Transverse colon (tissue), 4 donors: ENCODE data around the gene PTPRO. TPM values are rescaled to one million over a fixed set of nuclear protein-coding genes. Genes with fewer than 3 reads are reported as not detected.

Experiments used
- DNase-seq: peaks from one replicate; pipeline ENCODE4 v3.0.0-alpha.2; 2019
- H3K27ac ChIP-seq, 4 donors: fragments of 200-600 bp; sonication (generic); 2 replicates each; pipeline ENCODE4 v1.5.1; 2016 to 2018; ENCODE audit warnings: inconsistent platforms in 4 of 4
- H3K27me3 ChIP-seq: fragments of 200-600 bp; sonication (generic); 2 replicates; pipeline ENCODE4 v1.5.1; 2017; ENCODE audit warnings: inconsistent platforms
- H3K36me3 ChIP-seq, 4 donors: fragments of 200-600 bp; sonication (generic); 2 replicates each; pipeline ENCODE4 v1.5.1; 2017 to 2019; ENCODE audit warnings: inconsistent platforms in 4 of 4
- H3K4me1 ChIP-seq, 4 donors: fragments of 200-600 bp; sonication (generic); 2 replicates each; pipeline ENCODE4 v1.5.1; 2017 to 2020; ENCODE audit warnings: inconsistent platforms in 4 of 4
- H3K4me3 ChIP-seq, 4 donors: fragments of 200-600 bp; sonication (generic); 1 replicate in 1 of 4; 2 replicates in 3 of 4; pipeline versions ENCODE4 v1.5.1 to v1.6.1; 2017 to 2019; ENCODE audit warnings: inconsistent platforms in 4 of 4
- H3K9me3 ChIP-seq, 2 donors: fragments of 200-600 bp; sonication (generic); 2 replicates each; pipeline ENCODE4 v1.5.1; 2017 to 2019; ENCODE audit warnings: inconsistent platforms in 2 of 2
- CTCF ChIP-seq, 5 experiments: fragments of 200-600 bp in 3 of 5; fragments of 450-650 bp in 2 of 5; sonication (generic) in 3 of 5; IDR thresholded peaks; 1 replicate in 2 of 5; 2 replicates in 3 of 5; pipeline ENCODE4 v1.5.1; 2016 to 2017; ENCODE audit warnings: antibody characterized with exemption in 5 of 5, inconsistent platforms in 3 of 5, mild to moderate bottlenecking in 2 of 5, moderate library complexity in 1 of 5
- EP300 ChIP-seq: sonication (generic); formaldehyde crosslinking; IDR thresholded peaks from one replicate; pipeline ENCODE4 v1.6.1; 2017; ENCODE audit warnings: antibody characterized with exemption, low read depth
- POLR2A ChIP-seq: fragments of 450-650 bp; IDR thresholded peaks from one replicate; pipeline ENCODE4 v1.6.1; 2016; ENCODE audit warnings: antibody characterized with exemption, mild to moderate bottlenecking, moderate library complexity
- POLR2AphosphoS5 ChIP-seq, 3 donors: sonication (generic); formaldehyde crosslinking; IDR thresholded peaks; one replicate each; pipeline ENCODE4 v1.6.1; 2016; ENCODE audit warnings: antibody characterized with exemption in 3 of 3
- WGBS, 2 donors: methylation state at CpG; one replicate each; pipeline ENCODE4 v1.1.5; 2018; ENCODE audit warnings: low coverage in 1 of 2; 5-methylcytosine and 5-hydroxymethylcytosine counted together
- in situ Hi-C, 4 donors: fragments of 200-750 bp; cut with MboI; loops; one replicate each; pipeline versions ENCODE4 v1.15.0 to v1.15.1; 2017; ENCODE audit warnings: low sequenced_read_pairs in 3 of 4, low pct_ligation_motif_present in 1 of 4, low pct_unique_long_range_greater_than_20kb in 1 of 4
- intact Hi-C: fragments of 100-400 bp; cut with DNase I; formaldehyde crosslinking; loops from one replicate; pipeline ENCODE4 v1.15.1; 2023; ENCODE audit warnings: low total_unique reads
- total RNA-seq, 4 donors: library from RNA; depleted of rRNA; stranded (reverse); fragments of >200 nt; gene quantifications; one replicate each; pipeline ENCODE4 v1.1.0, GENCODE V29; 2016

The PTPRO gene
- total RNA-seq, 4 donors from 2014 or later = 0.75 to 7.9 (median 5.5) TPM

DNA sequence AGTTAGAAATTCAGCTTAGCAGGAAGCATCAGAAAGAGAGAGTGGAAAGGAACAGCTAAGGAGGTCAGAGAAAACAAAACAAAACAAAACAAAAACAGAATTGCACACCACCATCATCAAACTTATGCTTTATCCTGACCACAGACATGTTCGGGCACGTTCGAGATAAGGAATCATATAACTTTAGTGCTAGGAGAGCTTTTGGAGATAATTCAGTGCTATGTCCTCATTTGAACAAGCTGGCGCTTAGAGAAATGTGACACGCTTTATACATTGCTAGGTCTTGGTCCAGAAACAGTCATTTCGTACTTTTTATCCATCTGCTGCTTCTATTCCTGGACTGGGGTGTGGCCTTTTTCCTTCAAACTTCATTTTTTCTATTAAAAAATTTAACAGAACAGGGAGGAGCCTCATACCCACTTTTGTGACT lies 213.1 kb downstream of the PTPRO start:
- in situ Hi-C loops = loop anchor here in 1 of 4 donors (10.0 kb wide), 1 partner anchor 49 kb away; no protein-coding TSS in a partner anchor

DNA sequence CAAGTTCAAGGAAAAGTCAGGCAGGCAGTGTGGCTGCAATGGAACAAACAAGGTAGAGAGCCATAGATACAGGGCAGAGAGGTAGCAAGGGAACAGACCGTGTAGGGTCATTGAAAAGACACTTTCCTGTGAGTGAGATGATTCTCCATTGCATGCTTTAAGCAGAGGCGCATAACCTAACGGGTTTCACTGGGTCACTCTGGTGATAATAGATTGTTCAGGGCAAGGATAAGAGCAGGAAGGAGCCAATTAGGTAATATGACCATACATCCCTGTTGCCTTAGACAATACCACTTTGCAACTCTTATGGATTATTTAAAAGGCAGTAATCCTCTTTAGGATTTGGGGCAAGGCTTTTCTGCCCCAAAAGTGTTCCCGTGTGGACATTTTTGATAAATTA lies 214.1 kb downstream of the PTPRO start:
- no peaks in the 10 kb centered on the region for H3K9me3 ChIP-seq
- WGBS, 2 donors = 83 to 84% methylated on average over 3 to 4 of the region's 4 CpGs
- no peaks in the 10 kb centered on the region for H3K27me3 ChIP-seq
- intact Hi-C loops = no loop called here
- no peak for TF ChIP-seq CTCF (IDR thresholded peaks at IDR 0.05)
- TF ChIP-seq EP300 = no peak
- no peak for TF ChIP-seq POLR2AphosphoS5 (IDR thresholded peaks at IDR 0.05)
- TF ChIP-seq POLR2A = no peak
- no peak for DNase-seq
- no peak overlapping the region for H3K4me3 ChIP-seq
- no peak overlapping the region for H3K27ac ChIP-seq
- H3K36me3 ChIP-seq = no peaks in the 10 kb centered on the region
- in situ Hi-C loops = loop anchor here in 1 of 4 donors (10.0 kb wide), 1 partner anchor 48 kb away; no protein-coding TSS in a partner anchor
- peaks cover 0 to 56% (median 32%) of the 10 kb centered on the region in 4 donors for H3K4me1 ChIP-seq

More for the DNA sequence above, 213.1 kb downstream of the PTPRO start:
- Histone ChIP-seq H3K36me3 (no peaks in the 10 kb centered on the region), H3K27ac (peak overlapping the region; percentile 46 to 70 (median 60)), H3K9me3 (no peaks in the 10 kb centered on the region), H3K4me3 (no peak overlapping the region), H3K4me1 (peaks cover 0 to 46% (median 26%) of the 10 kb centered on the region in 4 donors), H3K27me3 (no peaks in the 10 kb centered on the region)
- DNase-seq = no peak
- no peak for TF ChIP-seq CTCF (IDR thresholded peaks at IDR 0.05)
- TF ChIP-seq EP300 = no peak
- TF ChIP-seq POLR2AphosphoS5 (IDR thresholded peaks at IDR 0.05) = no peak
- no peak for TF ChIP-seq POLR2A
- WGBS, 2 donors = 26 to 63% methylated on average over 6 of the region's 6 CpGs
- intact Hi-C loops = no loop called here

- no peak for DNase-seq
- 91 to 93% methylated on average over 1 of the region's 1 CpG for WGBS, 2 donors
- Histone ChIP-seq H3K36me3 (no peaks in the 10 kb centered on the region), H3K27ac (no peak overlapping the region), H3K27me3 (no peaks in the 10 kb centered on the region), H3K9me3 (no peaks in the 10 kb centered on the region), H3K4me1 (peaks cover 0 to 43% (median 27%) of the 10 kb centered on the region in 4 donors), H3K4me3 (no peak overlapping the region)
- TF ChIP-seq POLR2AphosphoS5 (IDR thresholded peaks at IDR 0.05) = no peak
- no peak for TF ChIP-seq EP300
- in situ Hi-C loops = loop anchor here in 1 of 4 donors (10.0 kb wide), 1 partner anchor 46 kb away; no protein-coding TSS in a partner anchor
- intact Hi-C loops = no loop called here
Measured at GRCh38 chr12:15538881-15539280, 216.6 kb downstream of the PTPRO start.

DNA sequence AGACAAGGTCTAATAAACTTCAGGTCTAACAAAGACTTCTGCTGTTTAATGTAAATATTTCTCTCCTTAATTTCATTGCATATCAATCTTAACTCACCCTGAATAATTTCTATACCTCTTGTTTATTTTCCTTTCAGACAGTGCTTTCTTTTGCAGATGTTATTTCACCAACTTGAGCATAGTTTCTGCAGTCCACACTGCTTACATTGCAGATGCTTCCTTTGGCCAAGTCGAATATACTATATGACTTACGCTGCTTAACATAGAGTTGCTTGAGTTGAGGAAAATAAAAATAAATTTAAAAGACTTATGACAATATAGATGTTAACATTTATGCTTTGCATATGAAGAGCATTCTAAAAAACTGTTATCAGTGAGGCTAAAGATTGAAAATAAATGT lies 217.7 kb downstream of the PTPRO start:
- TF ChIP-seq EP300 (no peak), CTCF (IDR thresholded peaks at IDR 0.05) (no peak), POLR2A (no peak), POLR2AphosphoS5 (IDR thresholded peaks at IDR 0.05) (no peak)
- in situ Hi-C loops (no loop called here), intact Hi-C loops (no loop called here)
- WGBS, 2 donors = 26 to 45% methylated on average over 2 of the region's 2 CpGs
- H3K36me3 ChIP-seq = no peaks in the 10 kb centered on the region
- H3K27me3 ChIP-seq = no peaks in the 10 kb centered on the region
- no peak overlapping the region for H3K4me3 ChIP-seq
- H3K9me3 ChIP-seq = no peaks in the 10 kb centered on the region
- peak overlapping the region in 1 of 4 donors; percentile 38 for H3K27ac ChIP-seq
- H3K4me1 ChIP-seq = peaks cover 0 to 35% (median 21%) of the 10 kb centered on the region in 4 donors
- no peak for DNase-seq

DNA sequence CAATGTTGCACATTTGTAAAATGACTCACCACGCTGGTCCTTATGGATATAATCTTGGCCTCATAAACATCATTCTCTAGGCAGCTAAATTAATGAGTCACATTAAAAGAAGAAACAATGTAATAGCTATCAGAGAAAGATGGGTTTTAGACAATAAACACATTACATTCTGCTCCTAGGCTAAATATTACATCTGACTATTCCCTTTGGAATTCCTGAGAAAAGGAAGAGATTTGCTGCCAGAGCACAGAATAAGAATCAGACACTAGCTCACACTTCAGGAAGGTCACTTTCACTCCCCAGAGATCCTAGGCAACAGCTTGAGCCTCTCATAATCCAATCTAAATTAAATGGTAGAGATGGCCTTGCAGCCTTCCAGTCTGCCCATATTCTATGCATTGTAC lies 218.2 kb downstream of the PTPRO start:
- peaks cover 0 to 35% (median 19%) of the 10 kb centered on the region in 4 donors for H3K4me1 ChIP-seq
- TF ChIP-seq CTCF (IDR thresholded peaks at IDR 0.05) = no peak
- no peak for TF ChIP-seq POLR2A
- no peak for TF ChIP-seq POLR2AphosphoS5 (IDR thresholded peaks at IDR 0.05)
- TF ChIP-seq EP300 = no peak
- peak overlapping the region in 2 of 4 donors; percentile 33 to 38 for H3K27ac ChIP-seq
- DNase-seq = no peak
- in situ Hi-C loops (no loop called here), intact Hi-C loops (no loop called here)
- WGBS, 2 donors = 0 to 48% methylated on average over 1 of the region's 1 CpG
- no peaks in the 10 kb centered on the region for H3K27me3 ChIP-seq
- no peak overlapping the region for H3K4me3 ChIP-seq
- H3K36me3 ChIP-seq = no peaks in the 10 kb centered on the region
- H3K9me3 ChIP-seq = no peaks in the 10 kb centered on the region
